H9 (cell line): ENCODE data around the gene MMP10. TPM values are rescaled to one million over a fixed set of nuclear protein-coding genes. Genes with fewer than 3 reads are reported as not detected.

Experiments
- DNase-seq: peaks from one replicate; pipeline ENCODE4 v3.0.0-alpha.2; 2017
- H2AFZ ChIP-seq: one replicate; pipeline ENCODE4 v1.6.1; 2013; ENCODE audit warnings: mild to moderate bottlenecking, low read length, control low read depth, moderate library complexity
- H2AK5ac ChIP-seq: 2 replicates; pipeline ENCODE4 v1.6.1; 2013; ENCODE audit warnings: low read length, control low read depth, mixed read lengths; ENCODE audit not compliant: insufficient read length
- H2BK120ac ChIP-seq: one replicate; pipeline ENCODE4 v1.6.1; 2013; ENCODE audit warnings: low read depth, mild to moderate bottlenecking, low read length, control low read depth, inconsistent platforms; ENCODE audit not compliant: poor library complexity, severe bottlenecking
- H2BK12ac ChIP-seq: 2 replicates; pipeline ENCODE4 v1.6.1; 2013; ENCODE audit warnings: low read length, control low read depth, mixed read lengths, low read depth; ENCODE audit not compliant: insufficient read length
- H2BK15ac ChIP-seq: 2 replicates; pipeline ENCODE4 v1.6.1; 2013; ENCODE audit warnings: low read depth, low read length, control low read depth
- H2BK20ac ChIP-seq: one replicate; pipeline ENCODE4 v1.6.1; 2013; ENCODE audit warnings: low read depth, mild to moderate bottlenecking, low read length, control low read depth, inconsistent platforms; ENCODE audit not compliant: poor library complexity, severe bottlenecking
- H2BK5ac ChIP-seq: 2 replicates; pipeline ENCODE4 v1.6.1; 2013; ENCODE audit warnings: low read length, control low read depth, mixed read lengths; ENCODE audit not compliant: insufficient read length
- H3K14ac ChIP-seq: 2 replicates; pipeline ENCODE4 v1.6.1; 2013; ENCODE audit warnings: low read length, control low read depth; ENCODE audit not compliant: insufficient read depth
- H3K18ac ChIP-seq: 2 replicates; pipeline ENCODE4 v1.6.1; 2013; ENCODE audit warnings: low read depth, mild to moderate bottlenecking, mixed read lengths, low read length, control low read depth; ENCODE audit not compliant: insufficient read length
- H3K23ac ChIP-seq: 2 replicates; pipeline ENCODE4 v1.6.1; 2013; ENCODE audit warnings: low read length, control low read depth, mixed read lengths, low read depth; ENCODE audit not compliant: insufficient read length
- H3K23me2 ChIP-seq: 2 replicates; pipeline ENCODE4 v1.6.1; 2013; ENCODE audit warnings: low read depth, mild to moderate bottlenecking, mixed read lengths, low read length, control low read depth; ENCODE audit not compliant: insufficient read length, poor library complexity, severe bottlenecking
- H3K27ac ChIP-seq: 2 replicates; pipeline ENCODE4 v1.5.1; 2013; ENCODE audit warnings: low read length, control low read depth, mixed read lengths, low read depth; ENCODE audit not compliant: insufficient read length
- H3K27me3 ChIP-seq: 2 replicates; pipeline ENCODE4 v1.6.1; 2013; ENCODE audit warnings: low read length, control low read depth, inconsistent platforms; ENCODE audit not compliant: insufficient read depth
- H3K4ac ChIP-seq: 2 replicates; pipeline ENCODE4 v1.6.1; 2013; ENCODE audit warnings: low read depth, mild to moderate bottlenecking, control low read depth, inconsistent platforms, low read length, moderate library complexity
- H3K4me1 ChIP-seq: 2 replicates; pipeline ENCODE4 v1.6.1; 2013; ENCODE audit warnings: low read length, control low read depth, inconsistent platforms; ENCODE audit not compliant: insufficient read depth
- H3K4me2 ChIP-seq: 2 replicates; pipeline ENCODE4 v1.6.1; 2013; ENCODE audit warnings: low read length, control low read depth, mixed read lengths; ENCODE audit not compliant: insufficient read length, insufficient read depth
- H3K56ac ChIP-seq: 2 replicates; pipeline ENCODE4 v1.6.1; 2013; ENCODE audit warnings: low read depth, mild to moderate bottlenecking, mixed read lengths, low read length, control low read depth; ENCODE audit not compliant: insufficient read length
- H3K79me1 ChIP-seq: 2 replicates; pipeline ENCODE4 v1.6.1; 2013; ENCODE audit warnings: low read depth, mild to moderate bottlenecking, moderate library complexity, low read length, control low read depth, inconsistent platforms; ENCODE audit not compliant: insufficient read depth, poor library complexity, severe bottlenecking
- H3K79me2 ChIP-seq: 2 replicates; pipeline ENCODE4 v1.6.1; 2013; ENCODE audit warnings: low read length, control low read depth, inconsistent platforms; ENCODE audit not compliant: insufficient read depth
- H3K9ac ChIP-seq: 2 replicates; pipeline ENCODE4 v1.6.1; 2013; ENCODE audit warnings: low read length, control low read depth, mixed read lengths; ENCODE audit not compliant: insufficient read length; ENCODE audit errors: extremely low read depth
- H3K9me3 ChIP-seq: one replicate; pipeline ENCODE4 v1.6.1; 2013; ENCODE audit warnings: low read depth, low read length, inconsistent platforms; ENCODE audit not compliant: control insufficient read depth
- H3T11ph ChIP-seq: one replicate; pipeline ENCODE4 v1.6.1; 2013; ENCODE audit warnings: mild to moderate bottlenecking, low read length, control low read depth, inconsistent platforms
- H4K20me1 ChIP-seq: one replicate; pipeline ENCODE4 v1.6.1; 2013; ENCODE audit not compliant: control insufficient read depth, insufficient read length, insufficient read depth
- H4K5ac ChIP-seq: 2 replicates; pipeline ENCODE4 v1.6.1; 2013; ENCODE audit warnings: low read depth, mild to moderate bottlenecking, mixed read lengths, low read length, control low read depth; ENCODE audit not compliant: insufficient read length
- H4K8ac ChIP-seq: replicated peaks from 2 replicates; pipeline ENCODE4 v1.6.1; 2013; ENCODE audit warnings: low read length, control low read depth, mixed read lengths, low read depth; ENCODE audit not compliant: insufficient read length
- H4K91ac ChIP-seq: 2 replicates; pipeline ENCODE4 v1.6.1; 2013; ENCODE audit warnings: low read depth, mild to moderate bottlenecking, moderate library complexity, mixed read lengths, low read length, control low read depth; ENCODE audit not compliant: insufficient read length
- H3K27ac Mint-ChIP-seq, 3 experiments: 2 replicates in 2 of 3; 3 replicates in 1 of 3; pipeline ENCODE4 v1.8.0; 2020 to 2021; ENCODE audit warnings: mixed read lengths in 3 of 3, mild to moderate bottlenecking in 1 of 3, moderate library complexity in 1 of 3
- H3K27me3 Mint-ChIP-seq: 2 replicates; pipeline ENCODE4 v1.8.0; 2021; ENCODE audit warnings: low read depth, mild to moderate bottlenecking, moderate library complexity, mixed read lengths
- H3K36me3 Mint-ChIP-seq, 3 experiments: 2 replicates in 2 of 3; 3 replicates in 1 of 3; pipeline ENCODE4 v1.8.0; 2020 to 2021; ENCODE audit warnings: low read depth in 3 of 3, mixed read lengths in 3 of 3; ENCODE audit not compliant: insufficient read depth in 1 of 3
- H3K4me1 Mint-ChIP-seq, 2 experiments: 2 replicates each; pipeline ENCODE4 v1.8.0; 2020; ENCODE audit warnings: mixed read lengths in 2 of 2
- H3K4me3 Mint-ChIP-seq, 2 experiments: 2 replicates in 1 of 2; 3 replicates in 1 of 2; pipeline ENCODE4 v1.8.0; 2020 to 2021; ENCODE audit warnings: mild to moderate bottlenecking in 2 of 2, mixed read lengths in 2 of 2, moderate library complexity in 1 of 2
- H3K9me3 Mint-ChIP-seq, 2 experiments: 2 replicates in 1 of 2; 3 replicates in 1 of 2; pipeline ENCODE4 v1.8.0; 2020; ENCODE audit warnings: mild to moderate bottlenecking in 2 of 2, mixed read lengths in 2 of 2, moderate library complexity in 1 of 2
- WGBS: extraction: QIAGEN DNeasy Blood & Tissue Kit; methylation state at CpG from one replicate; pipeline ENCODE4 v1.1.7; 2013; ENCODE audit warnings: missing lambda C conversion rate, low lambda C conversion rate, mixed read lengths; ENCODE audit not compliant: insufficient read length; ENCODE audit errors: extremely low coverage; 5-methylcytosine and 5-hydroxymethylcytosine counted together
- total RNA-seq: library from RNA; stranded (reverse); gene quantifications from 2 replicates; pipeline ENCODE4 v1.2.1, GENCODE V29; 2021
- TF ChIP-seq, protein P1 (sequence below): fragments of 200-600 bp; sonication (generic); conservative IDR thresholded peaks from 3 replicates; pipeline ENCODE4 v1.8.0; 2021; ENCODE audit warnings: antibody characterized with exemption, mild to moderate bottlenecking

MMP10 gene
- total RNA-seq, 1 experiment from 2014 or later: not detected

DNA sequence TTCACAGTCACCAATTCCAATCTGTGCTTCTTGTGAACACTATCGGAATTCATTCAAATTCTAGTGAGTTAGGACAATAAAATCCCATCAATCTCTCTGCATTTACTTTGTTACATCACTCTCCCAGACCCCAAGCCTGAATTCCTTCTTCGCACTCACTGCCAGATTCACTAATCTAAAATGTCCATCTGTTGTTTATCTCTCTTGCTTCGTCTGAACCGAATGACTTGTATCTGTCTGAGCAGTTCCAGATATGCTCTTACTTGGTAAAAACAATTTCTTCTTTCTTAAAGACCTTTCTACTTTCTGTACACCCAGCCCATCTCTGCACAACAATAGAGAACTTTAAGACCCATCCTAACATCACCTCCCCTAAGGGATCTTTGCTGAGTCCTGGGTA is 7.0 kb downstream of the MMP10 start:
- Histone ChIP-seq H3K79me2 (no peaks in the 10 kb centered on the region), H3T11ph (no peak overlapping the region), H3K9me3 (no peaks in the 10 kb centered on the region), H3K9ac (no peak overlapping the region), H3K18ac (no peak overlapping the region), H3K27ac (no peak overlapping the region), H3K27me3 (no peaks in the 10 kb centered on the region), H3K23ac (no peak overlapping the region), H2BK12ac (no peak overlapping the region), H3K79me1 (no peaks in the 10 kb centered on the region), H3K56ac (no peak overlapping the region), H2AK5ac (no peak overlapping the region), H2BK15ac (no peak overlapping the region), H2BK120ac (no peak overlapping the region), H3K4ac (no peak overlapping the region), H2BK5ac (no peak overlapping the region), H3K14ac (no peak overlapping the region), H3K4me1 (no peaks in the 10 kb centered on the region), H2BK20ac (no peak overlapping the region), H4K5ac (no peak overlapping the region), H2AFZ (no peak overlapping the region), H4K8ac (no peak overlapping the region), H4K20me1 (no peaks in the 10 kb centered on the region), H3K23me2 (no peaks in the 10 kb centered on the region), H4K91ac (no peak overlapping the region), H3K4me2 (no peak overlapping the region)
- TF ChIP-seq, protein P1, sequence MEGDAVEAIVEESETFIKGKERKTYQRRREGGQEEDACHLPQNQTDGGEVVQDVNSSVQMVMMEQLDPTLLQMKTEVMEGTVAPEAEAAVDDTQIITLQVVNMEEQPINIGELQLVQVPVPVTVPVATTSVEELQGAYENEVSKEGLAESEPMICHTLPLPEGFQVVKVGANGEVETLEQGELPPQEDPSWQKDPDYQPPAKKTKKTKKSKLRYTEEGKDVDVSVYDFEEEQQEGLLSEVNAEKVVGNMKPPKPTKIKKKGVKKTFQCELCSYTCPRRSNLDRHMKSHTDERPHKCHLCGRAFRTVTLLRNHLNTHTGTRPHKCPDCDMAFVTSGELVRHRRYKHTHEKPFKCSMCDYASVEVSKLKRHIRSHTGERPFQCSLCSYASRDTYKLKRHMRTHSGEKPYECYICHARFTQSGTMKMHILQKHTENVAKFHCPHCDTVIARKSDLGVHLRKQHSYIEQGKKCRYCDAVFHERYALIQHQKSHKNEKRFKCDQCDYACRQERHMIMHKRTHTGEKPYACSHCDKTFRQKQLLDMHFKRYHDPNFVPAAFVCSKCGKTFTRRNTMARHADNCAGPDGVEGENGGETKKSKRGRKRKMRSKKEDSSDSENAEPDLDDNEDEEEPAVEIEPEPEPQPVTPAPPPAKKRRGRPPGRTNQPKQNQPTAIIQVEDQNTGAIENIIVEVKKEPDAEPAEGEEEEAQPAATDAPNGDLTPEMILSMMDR: no peak
- Mint-ChIP-seq H3K4me3 (no peak overlapping the region), H3K27ac (no peak overlapping the region), H3K9me3 (no peaks in the 10 kb centered on the region; a peak in 1 of 5 replicates), H3K4me1 (peaks cover 5 to 9% of the 10 kb centered on the region in 2 experiments; a peak in 2 of 4 replicates), H3K36me3 (no peaks in the 10 kb centered on the region), H3K27me3 (no peaks in the 10 kb centered on the region)
- no peak for DNase-seq
- no CpG with 5 or more reads among the region's 4 CpGs for WGBS
